ENCODE data around the gene SESN1. TPM values are rescaled to one million over a fixed set of nuclear protein-coding genes. Genes with fewer than 3 reads are reported as not detected.

SESN1 gene
- total and polyA plus RNA-seq, 2 donors (not counting 1 experiment from before 2014, with no cell fraction given), result 16.2 to 28.6 TPM

- Histone ChIP-seq H3K27ac (ENCODE audit: low read length in 2 of 2) (no peak overlapping the region), H3K4me3 (ENCODE audit: control extremely low read depth in 1 of 5, extremely low read depth in 1 of 5, insufficient read depth in 1 of 5, low read depth in 2 of 5, low read length in 4 of 5) (no peak overlapping the region), H3K79me2 (ENCODE audit: control insufficient read depth, insufficient read depth, low read length) (peaks cover 6% of the 10 kb centered on the region), H3K4me1 (ENCODE audit: control insufficient read depth in 2 of 2, insufficient read depth in 2 of 2, low read length in 2 of 2) (peaks cover 0 to 9% of the 10 kb centered on the region in 2 donors), H3K9ac (ENCODE audit: low read length) (no peak overlapping the region), H2AFZ (ENCODE audit: insufficient read depth, low read depth, low read length, poor library complexity, severe bottlenecking) (no peak overlapping the region), H3K36me3 (replicated peaks in 1 of 2; ENCODE audit: control extremely low read depth in 1 of 2, control insufficient read depth in 1 of 2, extremely low read depth in 1 of 2, insufficient read depth in 2 of 2, low read length in 1 of 2) (peaks cover 13 to 33% of the 10 kb centered on the region in 2 experiments), H3K27me3 (replicated peaks in 1 of 4; ENCODE audit: control extremely low read depth in 1 of 4, control insufficient read depth in 3 of 4, insufficient read depth in 4 of 4, low read length in 3 of 4) (no peaks in the 10 kb centered on the region), H4K20me1 (ENCODE audit: control insufficient read depth, insufficient read depth, low read length, poor library complexity, severe bottlenecking) (peaks cover 4% of the 10 kb centered on the region), H3K4me2 (replicated peaks; ENCODE audit: low read depth, low read length, poor library complexity, severe bottlenecking) (no peak overlapping the region), H3K9me3 (ENCODE audit: control extremely low read depth in 1 of 3, control insufficient read depth in 2 of 3, insufficient read depth in 1 of 3, low read length in 2 of 3) (no peaks in the 10 kb centered on the region)
- CTCF ChIA-PET, result no interaction called here
- intact Hi-C loops (cut with micrococcal nuclease), result no loop called here
- H3K4me3 Mint-ChIP-seq, result no peak overlapping the region
- H3K4me1 Mint-ChIP-seq, result peaks cover 10% of the 10 kb centered on the region
- no peaks in the 10 kb centered on the region for H3K9me3 Mint-ChIP-seq (ENCODE audit: insufficient read depth)
- H3K27ac Mint-ChIP-seq, result no peak overlapping the region
- no peaks in the 10 kb centered on the region for H3K27me3 Mint-ChIP-seq
- DNase-seq (no peak), ATAC-seq (ENCODE audit: low read depth) (no peak)
- TF ChIP-seq CTCF (IDR thresholded peaks at IDR 0.05), result no peak
- TF ChIP-seq EZH2 (IDR thresholded peaks at IDR 0.05; ENCODE audit: borderline replicate concordance, insufficient read depth, low read depth, low read length, poor library complexity, severe bottlenecking), result no peak
- WGBS (ENCODE audit: insufficient coverage), result no CpG with 5 or more reads among the region's 5 CpGs
- POLR2A ChIA-PET, result no interaction called here
Measured at GRCh38 chr6:108999428-108999827, 95.2 kb downstream of the SESN1 start.

GRCh38 chr6:108998485-108998884 is 96.2 kb downstream of the SESN1 start:
- Histone ChIP-seq H3K79me2 (ENCODE audit: control insufficient read depth, insufficient read depth, low read length) (peaks cover under 1% of the 10 kb centered on the region), H3K9ac (ENCODE audit: low read length) (no peak overlapping the region), H2AFZ (ENCODE audit: insufficient read depth, low read depth, low read length, poor library complexity, severe bottlenecking) (no peak overlapping the region), H3K36me3 (replicated peaks in 1 of 2; ENCODE audit: control extremely low read depth in 1 of 2, control insufficient read depth in 1 of 2, extremely low read depth in 1 of 2, insufficient read depth in 2 of 2, low read length in 1 of 2) (peaks cover 13 to 39% of the 10 kb centered on the region in 2 experiments), H3K27ac (ENCODE audit: low read length in 2 of 2) (no peak overlapping the region), H3K4me3 (ENCODE audit: control extremely low read depth in 1 of 5, extremely low read depth in 1 of 5, insufficient read depth in 1 of 5, low read depth in 2 of 5, low read length in 4 of 5) (no peak overlapping the region), H4K20me1 (ENCODE audit: control insufficient read depth, insufficient read depth, low read length, poor library complexity, severe bottlenecking) (peaks cover 4% of the 10 kb centered on the region), H3K9me3 (ENCODE audit: control extremely low read depth in 1 of 3, control insufficient read depth in 2 of 3, insufficient read depth in 1 of 3, low read length in 2 of 3) (no peaks in the 10 kb centered on the region), H3K27me3 (replicated peaks in 1 of 4; ENCODE audit: control extremely low read depth in 1 of 4, control insufficient read depth in 3 of 4, insufficient read depth in 4 of 4, low read length in 3 of 4) (no peaks in the 10 kb centered on the region), H3K4me1 (ENCODE audit: control insufficient read depth in 2 of 2, insufficient read depth in 2 of 2, low read length in 2 of 2) (peaks cover 0 to 4% of the 10 kb centered on the region in 2 donors), H3K4me2 (replicated peaks; ENCODE audit: low read depth, low read length, poor library complexity, severe bottlenecking) (no peak overlapping the region)
- ATAC-seq (ENCODE audit: low read depth) (no peak), DNase-seq (no peak)
- Mint-ChIP-seq H3K9me3 (ENCODE audit: insufficient read depth) (no peaks in the 10 kb centered on the region), H3K27me3 (no peaks in the 10 kb centered on the region), H3K4me3 (no peak overlapping the region), H3K4me1 (peaks cover 5% of the 10 kb centered on the region), H3K27ac (no peak overlapping the region)
- TF ChIP-seq EZH2 (IDR thresholded peaks at IDR 0.05; ENCODE audit: borderline replicate concordance, insufficient read depth, low read depth, low read length, poor library complexity, severe bottlenecking) (no peak), CTCF (IDR thresholded peaks at IDR 0.05) (no peak)
- intact Hi-C loops (cut with micrococcal nuclease), result no loop called here
- ChIA-PET POLR2A (no interaction called here), CTCF (interaction anchor here (1.0 kb wide), 1 partner anchor 9 kb away, joined by 4 read pairs; no protein-coding TSS in a partner anchor)
- WGBS (ENCODE audit: insufficient coverage), result 100% methylated on average over 1 of the region's 3 CpGs
